HG02981 (cell line): ENCODE measurements around the gene SLC19A2.
"Not testable (repeated sequence)": the region's sequence is repeated elsewhere in the genome, so short reads cannot be mapped to it uniquely, and the experiment has no call there.

ENCODE experiments used
- ATAC-seq: cut with Tn5 transposase; IDR thresholded peaks from one replicate; pipeline ENCODE4 v1.9.1; 2021; ENCODE audit warnings: mild to moderate bottlenecking, moderate library complexity; ENCODE audit not compliant: unreplicated experiment

The SLC19A2 gene

GRCh38 chr1:169485431-169486280 lies at the start of gene SLC19A2:
SLC19A2 (minus strand) TSS chr1:169485944; CDS start chr1:169485766, 178 bp downstream.
- peak; percentile 98 for ATAC-seq

GRCh38 chr1:169534653-169535052 lies 48.9 kb upstream of the SLC19A2 start:
- ATAC-seq: no peak

- ATAC-seq: not testable (repeated sequence)
These were observed 47.9 kb upstream of the SLC19A2 start for GRCh38 chr1:169533528-169534190.

GRCh38 chr1:169530448-169530847 lies 44.7 kb upstream of the SLC19A2 start:
- no peak for ATAC-seq

GRCh38 chr1:169529068-169529642 lies 43.4 kb upstream of the SLC19A2 start:
- ATAC-seq: no peak

GRCh38 chr1:169528215-169529067 lies 42.7 kb upstream of the SLC19A2 start:
- peak; percentile 53 for ATAC-seq

GRCh38 chr1:169527451-169528214 lies 41.9 kb upstream of the SLC19A2 start:
- no peak for ATAC-seq

- no peak for ATAC-seq
These were observed 41.3 kb upstream of the SLC19A2 start for GRCh38 chr1:169527001-169527400.

- ATAC-seq: no peak
These were observed 40.5 kb upstream of the SLC19A2 start for GRCh38 chr1:169526120-169526832.

GRCh38 chr1:169525391-169525790 lies 39.6 kb upstream of the SLC19A2 start:
- no peak for ATAC-seq

- ATAC-seq: no peak
These were observed 38.2 kb upstream of the SLC19A2 start for GRCh38 chr1:169523904-169524303.

- no peak for ATAC-seq
These were observed 35.5 kb upstream of the SLC19A2 start for GRCh38 chr1:169521226-169521625.

GRCh38 chr1:169517558-169518186 lies 31.9 kb upstream of the SLC19A2 start:
- ATAC-seq: no peak

- ATAC-seq: no peak
These were observed 29.9 kb upstream of the SLC19A2 start for GRCh38 chr1:169515641-169516040.

- ATAC-seq: no peak
These were observed 29.0 kb upstream of the SLC19A2 start for GRCh38 chr1:169514566-169515270.

- ATAC-seq: no peak
These were observed 27.5 kb upstream of the SLC19A2 start for GRCh38 chr1:169513208-169513607.

GRCh38 chr1:169511316-169512005 lies 25.7 kb upstream of the SLC19A2 start:
- no peak for ATAC-seq

GRCh38 chr1:169510060-169510459 lies 24.3 kb upstream of the SLC19A2 start:
- no peak for ATAC-seq
